ENCODE results near the gene SETD1A. TPM values are rescaled to one million over a fixed set of nuclear protein-coding genes. Genes with fewer than 3 reads are reported as not detected.

The SETD1A gene
- total RNA-seq = 10 to 100 TPM; 23.9 to 26.4 TPM

GRCh38 chr16:30957456-30958174 lies at the start of gene SETD1A:
Gene SETD1A, plus strand, starts transcription at chr16:30957754. Its CDS starts 978 bp downstream, at chr16:30958732.
- no peaks in the 10 kb centered on the region for H3K27me3 Mint-ChIP-seq
- peak within 1 kb of the TSS; percentile 89 for H3K4me3 Mint-ChIP-seq
- H3K9me3 Mint-ChIP-seq (ENCODE audit: low read depth) = no peaks in the 10 kb centered on the region
- DNase-seq (peak; percentile 98), ATAC-seq (peak; percentile 90)
- H3K36me3 Mint-ChIP-seq = peaks cover 24% of the 10 kb centered on the region
- CTCF ChIA-PET = interaction anchor here (0.9 kb wide), 1 partner anchor 16 kb away, joined by 3 read pairs; no protein-coding TSS in a partner anchor
- H3K27ac Mint-ChIP-seq = peak within 1 kb of the TSS; percentile 99
- H3K4me1 Mint-ChIP-seq = peaks cover 33% of the 10 kb centered on the region

- H3K4me1 Mint-ChIP-seq = peaks cover 9% of the 10 kb centered on the region
- DNase-seq (no peak), ATAC-seq (no peak)
- H3K4me3 Mint-ChIP-seq = no peak overlapping the region
- H3K27ac Mint-ChIP-seq = no peak overlapping the region
- CTCF ChIA-PET = interaction anchor here (1.2 kb wide), 1 partner anchor 66 kb away, joined by 3 read pairs; no protein-coding TSS in a partner anchor
- H3K9me3 Mint-ChIP-seq (ENCODE audit: low read depth) = no peaks in the 10 kb centered on the region
- no peaks in the 10 kb centered on the region for H3K36me3 Mint-ChIP-seq
- no peaks in the 10 kb centered on the region for H3K27me3 Mint-ChIP-seq
Measured at GRCh38 chr16:30910427-30911029, 47.0 kb upstream of the SETD1A start.

- H3K4me3 Mint-ChIP-seq = no peak overlapping the region
- CTCF ChIA-PET = interaction anchor here (1.0 to 9.8 kb wide), 4 partner anchors 9 to 67 kb away, joined by 3 to 115 read pairs (median 8); no protein-coding TSS in a partner anchor
- no peak for ATAC-seq
- peaks cover 1% of the 10 kb centered on the region for H3K4me1 Mint-ChIP-seq
- H3K9me3 Mint-ChIP-seq (ENCODE audit: low read depth) = no peaks in the 10 kb centered on the region
- no peaks in the 10 kb centered on the region for H3K36me3 Mint-ChIP-seq
- DNase-seq = no peak
- H3K27me3 Mint-ChIP-seq = no peaks in the 10 kb centered on the region
- no peak overlapping the region for H3K27ac Mint-ChIP-seq
Measured at GRCh38 chr16:30912794-30913412, 44.7 kb upstream of the SETD1A start.

- Mint-ChIP-seq H3K27ac (no peak overlapping the region), H3K36me3 (no peaks in the 10 kb centered on the region), H3K4me3 (no peak overlapping the region), H3K4me1 (no peaks in the 10 kb centered on the region), H3K9me3 (ENCODE audit: low read depth) (no peaks in the 10 kb centered on the region), H3K27me3 (no peaks in the 10 kb centered on the region)
- ATAC-seq (no peak), DNase-seq (no peak)
- CTCF ChIA-PET = interaction anchor here (1.2 to 9.8 kb wide), 3 partner anchors 13 to 69 kb away, joined by 3 to 115 read pairs (median 13); no protein-coding TSS in a partner anchor
Measured at GRCh38 chr16:30914830-30915229, 42.7 kb upstream of the SETD1A start.

GRCh38 chr16:30918614-30919013 lies 38.9 kb upstream of the SETD1A start:
- Mint-ChIP-seq H3K4me1 (peaks cover 7% of the 10 kb centered on the region), H3K27ac (no peak overlapping the region), H3K36me3 (no peaks in the 10 kb centered on the region), H3K4me3 (no peak overlapping the region), H3K27me3 (no peaks in the 10 kb centered on the region), H3K9me3 (ENCODE audit: low read depth) (no peaks in the 10 kb centered on the region)
- CTCF ChIA-PET = interaction anchor here (1.5 to 9.8 kb wide), 3 partner anchors 17 to 73 kb away, joined by 3 to 115 read pairs (median 8); no protein-coding TSS in a partner anchor
- no peak for DNase-seq
- ATAC-seq = no peak

- peaks cover 14% of the 10 kb centered on the region for H3K4me1 Mint-ChIP-seq
- ATAC-seq = no peak
- H3K27me3 Mint-ChIP-seq = no peaks in the 10 kb centered on the region
- no peaks in the 10 kb centered on the region for H3K36me3 Mint-ChIP-seq
- H3K9me3 Mint-ChIP-seq (ENCODE audit: low read depth) = no peaks in the 10 kb centered on the region
- H3K4me3 Mint-ChIP-seq = no peak overlapping the region
- CTCF ChIA-PET = interaction anchor here (0.7 to 9.8 kb wide), 4 partner anchors 20 to 107 kb away, joined by 3 to 115 read pairs (median 5); no protein-coding TSS in a partner anchor
- no peak overlapping the region for H3K27ac Mint-ChIP-seq
- DNase-seq = no peak
Measured at GRCh38 chr16:30920891-30921290, 36.7 kb upstream of the SETD1A start.

- DNase-seq = no peak
- H3K4me1 Mint-ChIP-seq = peaks cover 18% of the 10 kb centered on the region
- H3K4me3 Mint-ChIP-seq = peak overlapping the region; percentile 87
- no peaks in the 10 kb centered on the region for H3K36me3 Mint-ChIP-seq
- H3K27me3 Mint-ChIP-seq = no peaks in the 10 kb centered on the region
- H3K27ac Mint-ChIP-seq = peak overlapping the region; percentile 99
- no peak for ATAC-seq
- no peaks in the 10 kb centered on the region for H3K9me3 Mint-ChIP-seq (ENCODE audit: low read depth)
- CTCF ChIA-PET = interaction anchor here (0.7 to 9.8 kb wide), 4 partner anchors 21 to 107 kb away, joined by 3 to 115 read pairs (median 5); no protein-coding TSS in a partner anchor
Measured at GRCh38 chr16:30921459-30921747, 36.2 kb upstream of the SETD1A start.

- peak overlapping the region; percentile 99 for H3K27ac Mint-ChIP-seq
- H3K9me3 Mint-ChIP-seq (ENCODE audit: low read depth) = no peaks in the 10 kb centered on the region
- peaks cover 18% of the 10 kb centered on the region for H3K4me1 Mint-ChIP-seq
- H3K4me3 Mint-ChIP-seq = peak overlapping the region; percentile 87
- no peaks in the 10 kb centered on the region for H3K27me3 Mint-ChIP-seq
- CTCF ChIA-PET = interaction anchor here (0.6 to 9.8 kb wide), 8 partner anchors 9 to 261 kb away, joined by 3 to 115 read pairs (median 4); no protein-coding TSS in a partner anchor
- H3K36me3 Mint-ChIP-seq = no peaks in the 10 kb centered on the region
- DNase-seq (peak; percentile 92), ATAC-seq (peak; percentile 13)
Measured at GRCh38 chr16:30921748-30922419, 35.7 kb upstream of the SETD1A start.

GRCh38 chr16:30922420-30922959 lies 35.1 kb upstream of the SETD1A start:
- ATAC-seq = peak; percentile 85
- H3K27ac Mint-ChIP-seq = peak overlapping the region; percentile 99

GRCh38 chr16:30922960-30923535 lies 34.5 kb upstream of the SETD1A start:
- Mint-ChIP-seq H3K4me1 (peaks cover 20% of the 10 kb centered on the region), H3K9me3 (ENCODE audit: low read depth) (no peaks in the 10 kb centered on the region), H3K4me3 (peak overlapping the region; percentile 87), H3K27me3 (no peaks in the 10 kb centered on the region), H3K27ac (peak overlapping the region; percentile 99), H3K36me3 (no peaks in the 10 kb centered on the region)
- peak; percentile 79 for ATAC-seq
- CTCF ChIA-PET = interaction anchor here (0.8 kb wide), 1 partner anchor 79 kb away, joined by 5 read pairs; no protein-coding TSS in a partner anchor
- peak; percentile 99 for DNase-seq

More at GRCh38 chr16:30922420-30922959, 35.1 kb upstream of the SETD1A start:
- H3K4me1 Mint-ChIP-seq = peaks cover 18% of the 10 kb centered on the region
- H3K36me3 Mint-ChIP-seq = no peaks in the 10 kb centered on the region
- H3K4me3 Mint-ChIP-seq = peak overlapping the region; percentile 87
- H3K27me3 Mint-ChIP-seq = no peaks in the 10 kb centered on the region
- peak; percentile 100 for DNase-seq
- CTCF ChIA-PET = interaction anchor here (0.6 to 9.8 kb wide), 7 partner anchors 10 to 262 kb away, joined by 3 to 115 read pairs (median 4); no protein-coding TSS in a partner anchor
- no peaks in the 10 kb centered on the region for H3K9me3 Mint-ChIP-seq (ENCODE audit: low read depth)

- H3K4me1 Mint-ChIP-seq = peaks cover 21% of the 10 kb centered on the region
- peak; percentile 57 for DNase-seq
- H3K4me3 Mint-ChIP-seq = peak within 1 kb of the TSS; percentile 87
- no peaks in the 10 kb centered on the region for H3K9me3 Mint-ChIP-seq (ENCODE audit: low read depth)
- no peaks in the 10 kb centered on the region for H3K27me3 Mint-ChIP-seq
- no peak for ATAC-seq
- no peaks in the 10 kb centered on the region for H3K36me3 Mint-ChIP-seq
- peak within 1 kb of the TSS; percentile 99 for H3K27ac Mint-ChIP-seq
- CTCF ChIA-PET = interaction anchor here (0.8 kb wide), 1 partner anchor 79 kb away, joined by 5 read pairs; no protein-coding TSS in a partner anchor
Measured at GRCh38 chr16:30923554-30924075, 33.9 kb upstream of the SETD1A start, which contains the start of gene FBXL19. Gene FBXL19, plus strand, starts transcription at chr16:30923572. Its CDS starts 2,183 bp downstream, at chr16:30925755.
